OCI-LY3 (cell line): ENCODE measurements around the gene PLCL1.

Experiments used
- H2AFZ ChIP-seq: fragments of 200-600, 300-600 bp; shearing (Covaris generic); 2 replicates; pipeline ENCODE4 v1.6.0; 2014; ENCODE audit warnings: antibody characterized with exemption, low read depth, low read length
- H3K27ac ChIP-seq: fragments of 200-600, 300-600 bp; sonication (generic); 2 replicates; pipeline ENCODE4 v1.5.1; 2014; ENCODE audit warnings: mild to moderate bottlenecking, low read length, moderate library complexity, mixed read lengths
- H3K27me3 ChIP-seq: fragments of 200-600, 300-600 bp; sonication (generic); 2 replicates; pipeline ENCODE4 v1.6.1; 2014; ENCODE audit warnings: low read depth, low read length, mixed read lengths
- H3K36me3 ChIP-seq: fragments of 200-600, 300-600 bp; sonication (generic); replicated peaks from 2 replicates; pipeline ENCODE3; 2014; ENCODE audit warnings: low read depth, low read length, mixed read lengths
- H3K4me1 ChIP-seq: fragments of 300-600, 200-600 bp; sonication (generic); 2 replicates; pipeline ENCODE4 v1.6.1; 2014; ENCODE audit warnings: low read length, mixed read lengths
- H3K4me2 ChIP-seq: fragments of 200-600, 300-600 bp; sonication (generic); 2 replicates; pipeline ENCODE4 v1.6.1; 2014; ENCODE audit warnings: low read length, mixed read lengths
- H3K4me3 ChIP-seq: fragments of 300-600, 200-600 bp; sonication (generic); 2 replicates; pipeline ENCODE4 v1.5.1; 2014; ENCODE audit warnings: antibody characterized with exemption, mild to moderate bottlenecking, low read length, moderate library complexity
- H3K79me2 ChIP-seq: fragments of 300-600, 200-600 bp; shearing (Covaris generic); 2 replicates; pipeline ENCODE4 v1.6.1; 2014; ENCODE audit warnings: mild to moderate bottlenecking, low read length, mixed read lengths
- H3K9ac ChIP-seq: fragments of 300-600, 200-600 bp; shearing (Covaris generic); 2 replicates; pipeline ENCODE4 v1.6.0; 2014; ENCODE audit warnings: mild to moderate bottlenecking, low read length, moderate library complexity
- H3K9me3 ChIP-seq: fragments of 200-600, 300-600 bp; shearing (Covaris generic); 2 replicates; pipeline ENCODE4 v1.6.1; 2014; ENCODE audit warnings: low read length, mixed read lengths; ENCODE audit not compliant: insufficient read depth
- H4K20me1 ChIP-seq: fragments of 200-600, 300-600 bp; sonication (generic); 2 replicates; pipeline ENCODE4 v1.6.1; 2016; ENCODE audit warnings: low read length, mixed read lengths; ENCODE audit not compliant: insufficient read depth
- CTCF ChIP-seq: fragments of 200-600, 300-600 bp; sonication (generic); IDR thresholded peaks from 2 replicates; pipeline ENCODE4 v1.5.1; 2014; ENCODE audit warnings: antibody characterized with exemption, low read length, low read depth
- EZH2phosphoT487 ChIP-seq: fragments of 200-600 bp; shearing (Covaris generic); IDR thresholded peaks from 2 replicates; pipeline ENCODE4 v1.6.1; 2018; ENCODE audit warnings: antibody characterized with exemption, mixed run types, low read depth

The PLCL1 gene

GRCh38 chr2:197931661-197932312, 127.4 kb downstream of the PLCL1 start:
- TF ChIP-seq CTCF (no peak), EZH2phosphoT487 (no peak)
- no peak overlapping the region for H2AFZ ChIP-seq
- no peaks in the 10 kb centered on the region for H3K9me3 ChIP-seq
- H3K36me3 ChIP-seq = no peaks in the 10 kb centered on the region
- H3K79me2 ChIP-seq = no peaks in the 10 kb centered on the region
- peaks cover 3% of the 10 kb centered on the region; the same call in 1 of the 2 replicates for H3K27me3 ChIP-seq
- H4K20me1 ChIP-seq = no peaks in the 10 kb centered on the region
- H3K9ac ChIP-seq = no peak overlapping the region
- no peak overlapping the region for H3K27ac ChIP-seq
- no peaks in the 10 kb centered on the region for H3K4me1 ChIP-seq
- H3K4me3 ChIP-seq = no peak overlapping the region
- no peak overlapping the region for H3K4me2 ChIP-seq

DNA sequence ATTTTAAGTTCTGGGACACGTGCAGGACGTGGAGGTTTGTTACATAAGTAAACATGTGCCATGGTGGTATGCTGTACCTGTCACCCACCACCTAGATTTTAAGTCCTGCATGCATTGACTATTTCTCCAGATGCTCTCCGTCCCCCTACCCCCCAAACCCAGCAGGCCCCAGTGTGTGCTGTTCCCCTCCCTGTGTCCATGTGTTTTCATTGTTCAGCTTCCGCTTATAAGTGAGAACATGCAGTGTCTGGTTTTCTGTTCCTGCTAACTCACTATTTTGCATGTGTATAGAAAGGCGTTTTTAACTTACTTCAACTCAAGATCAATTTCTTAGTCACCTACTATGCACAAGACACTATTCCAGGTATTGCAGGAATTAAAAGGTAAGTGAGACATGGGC, 128.0 kb downstream of the PLCL1 start:
- Histone ChIP-seq H2AFZ (no peak overlapping the region), H3K4me1 (no peaks in the 10 kb centered on the region), H3K27me3 (peaks cover 9% of the 10 kb centered on the region), H3K36me3 (no peaks in the 10 kb centered on the region), H3K9ac (no peak overlapping the region), H3K4me3 (no peak overlapping the region), H3K4me2 (no peak overlapping the region), H4K20me1 (no peaks in the 10 kb centered on the region), H3K79me2 (no peaks in the 10 kb centered on the region), H3K27ac (no peak overlapping the region), H3K9me3 (no peaks in the 10 kb centered on the region)
- no peak for TF ChIP-seq EZH2phosphoT487
- TF ChIP-seq CTCF = no peak

DNA sequence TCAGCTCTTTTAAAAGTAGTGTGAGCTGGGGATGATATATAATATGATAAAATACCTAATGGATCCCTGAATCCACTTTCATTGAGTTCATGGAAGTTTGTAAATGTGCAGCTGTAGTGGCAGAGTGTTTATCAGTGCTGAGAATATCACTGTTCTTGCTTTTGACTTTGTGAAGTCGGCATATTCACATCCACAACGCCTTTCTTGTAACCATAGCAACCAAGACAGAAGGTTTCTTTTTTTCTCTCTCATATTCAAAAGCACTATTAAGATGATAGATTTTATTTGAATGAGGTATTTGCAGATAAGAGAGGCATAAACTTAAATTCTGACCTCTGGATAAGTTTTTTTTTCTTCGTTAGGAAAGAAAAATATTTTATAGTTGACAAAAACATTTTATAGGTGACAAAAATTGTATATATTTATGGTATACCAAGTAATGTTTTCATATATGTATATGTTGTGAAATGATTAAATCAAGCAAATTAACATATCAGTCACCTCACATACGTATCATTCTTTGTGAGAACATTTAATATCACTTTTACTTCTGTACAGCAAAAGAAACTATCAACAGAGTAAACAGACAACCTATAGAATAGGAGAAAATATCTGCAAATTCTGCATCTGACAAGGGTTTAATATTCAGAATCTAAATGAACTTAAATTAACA, 130.0 kb downstream of the PLCL1 start:
- H3K4me3 ChIP-seq = no peak overlapping the region
- peaks cover 11% of the 10 kb centered on the region for H3K27me3 ChIP-seq
- H3K9me3 ChIP-seq = no peaks in the 10 kb centered on the region
- no peak overlapping the region for H3K9ac ChIP-seq
- TF ChIP-seq CTCF (no peak), EZH2phosphoT487 (no peak)
- H3K36me3 ChIP-seq = no peaks in the 10 kb centered on the region
- H3K79me2 ChIP-seq = no peaks in the 10 kb centered on the region
- H3K27ac ChIP-seq = no peak overlapping the region
- no peak overlapping the region for H3K4me2 ChIP-seq
- no peak overlapping the region for H2AFZ ChIP-seq
- H3K4me1 ChIP-seq = no peaks in the 10 kb centered on the region
- H4K20me1 ChIP-seq = no peaks in the 10 kb centered on the region

GRCh38 chr2:197934934-197935289, 130.5 kb downstream of the PLCL1 start:
- no peaks in the 10 kb centered on the region for H3K79me2 ChIP-seq
- peaks cover 11% of the 10 kb centered on the region for H3K27me3 ChIP-seq
- no peak overlapping the region for H3K27ac ChIP-seq
- H2AFZ ChIP-seq = no peak overlapping the region
- no peaks in the 10 kb centered on the region for H3K9me3 ChIP-seq
- TF ChIP-seq EZH2phosphoT487 (no peak), CTCF (no peak)
- H4K20me1 ChIP-seq = no peaks in the 10 kb centered on the region
- H3K4me1 ChIP-seq = no peaks in the 10 kb centered on the region
- H3K4me2 ChIP-seq = no peak overlapping the region
- H3K9ac ChIP-seq = no peak overlapping the region
- H3K4me3 ChIP-seq = no peak overlapping the region
- H3K36me3 ChIP-seq = no peaks in the 10 kb centered on the region
